ENCODE results near the gene PEDS1.
"Not testable (repeated sequence)": the region's sequence is repeated elsewhere in the genome, so short reads cannot be mapped to it uniquely, and the experiment has no call there.

PEDS1 gene

DNA sequence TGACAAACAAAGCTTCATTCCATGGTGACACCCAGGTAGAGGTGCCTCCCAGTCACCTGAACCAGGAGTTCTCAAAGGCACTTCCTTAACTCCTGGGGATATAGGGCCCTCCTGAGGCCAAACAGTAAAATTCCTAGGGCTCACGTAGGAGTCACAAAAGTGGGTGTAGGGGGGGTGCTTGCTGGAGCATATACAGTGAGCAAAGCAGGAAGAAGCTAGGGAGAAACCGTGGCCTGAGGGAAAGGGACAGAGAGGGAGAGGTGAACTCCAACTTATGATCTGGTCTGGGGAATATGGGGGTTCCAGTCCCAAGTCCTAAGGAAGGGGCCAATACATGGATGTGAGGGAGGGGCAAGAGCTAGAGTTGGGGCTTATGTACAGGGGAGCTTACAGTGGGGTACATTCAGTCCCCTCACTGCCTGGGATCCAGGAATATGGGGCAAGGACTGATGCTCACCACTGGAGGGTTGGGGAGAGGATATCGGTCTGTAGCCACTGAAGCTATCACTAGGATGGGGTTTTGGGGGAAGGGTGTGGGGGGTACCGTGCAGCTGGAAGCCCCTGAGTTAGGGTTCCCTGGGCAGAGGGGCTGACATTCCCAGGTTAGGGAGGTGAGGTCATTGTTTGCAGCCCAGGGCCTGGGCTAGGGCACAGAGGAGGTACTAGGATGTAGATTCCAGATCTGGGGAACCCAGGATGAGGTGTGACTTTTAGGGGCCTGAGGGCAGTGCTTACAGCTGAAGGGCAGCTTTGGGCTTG, 950 bp downstream of the PEDS1 start:
- no peak for DNase-seq

DNA sequence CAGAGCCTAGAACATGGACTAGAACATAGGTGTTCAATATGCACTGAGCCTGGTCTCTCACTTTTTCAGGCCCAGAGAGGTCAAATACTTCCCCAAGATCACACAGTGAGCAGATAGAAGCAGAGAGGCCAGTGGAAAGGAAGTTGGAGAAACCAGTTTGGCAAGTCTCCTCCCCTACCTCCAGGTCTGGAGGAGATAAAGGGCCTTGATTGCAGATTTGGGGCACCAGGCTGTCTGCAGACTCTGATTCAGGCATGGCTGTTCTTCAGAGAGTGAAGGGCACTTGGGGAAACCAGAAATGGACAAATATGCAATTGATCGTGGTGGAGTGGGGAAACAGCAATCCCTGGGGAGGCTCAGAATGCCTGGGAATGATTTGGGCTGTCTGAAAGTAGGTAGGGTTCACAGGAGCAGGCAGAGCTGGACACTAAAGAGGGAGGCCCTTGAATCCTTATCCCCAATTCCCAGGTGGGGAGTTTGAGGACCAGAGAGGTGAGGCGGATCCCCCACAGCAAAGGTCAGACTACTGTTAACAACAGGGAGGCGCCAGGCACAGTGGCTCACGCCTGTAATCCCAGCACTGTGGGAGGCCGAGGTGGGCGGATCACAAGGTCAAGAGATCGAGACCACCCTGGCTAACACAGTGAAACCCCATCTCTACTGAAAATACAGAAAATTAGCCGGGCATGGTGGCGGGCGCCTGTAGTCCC, 2.3 kb downstream of the PEDS1 start:
- no peak for DNase-seq

DNA sequence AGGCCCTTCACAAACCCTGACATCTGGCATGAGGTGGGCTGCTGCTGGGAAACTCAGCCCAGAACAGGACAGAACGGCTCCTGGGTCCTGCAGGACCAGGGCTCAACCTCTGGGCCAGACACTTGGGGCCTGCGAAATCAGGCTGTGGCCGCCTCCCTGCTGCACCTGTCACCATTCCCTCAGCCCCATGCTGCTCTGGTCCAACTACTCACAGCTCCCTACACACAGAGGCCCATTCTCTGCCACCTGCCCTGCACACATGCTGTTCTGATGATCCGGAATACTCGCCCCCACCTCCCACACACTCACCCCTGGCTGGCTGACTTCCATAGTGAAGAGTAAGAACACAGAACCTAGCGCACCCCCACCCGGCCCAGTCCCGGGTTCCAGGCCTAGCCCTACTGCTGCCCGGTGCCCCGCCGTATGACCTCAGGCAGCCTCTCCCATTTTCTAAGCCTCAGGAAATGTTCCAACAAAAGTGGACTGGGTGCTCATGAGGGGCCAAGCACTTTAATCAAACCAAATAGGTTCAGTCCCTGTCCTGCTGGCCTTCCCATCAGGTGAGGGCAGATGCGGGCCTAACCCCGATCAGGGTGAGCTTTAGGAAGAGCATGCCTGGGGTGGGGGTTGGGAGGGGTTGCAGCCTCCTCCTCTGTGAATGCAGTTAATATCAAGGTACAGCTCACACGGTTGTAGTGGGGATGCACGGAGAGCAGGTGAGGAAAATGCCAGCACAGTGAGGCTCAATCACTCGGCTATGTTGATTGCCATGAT, 3.9 kb downstream of the PEDS1 start:
- no peak for DNase-seq

DNA sequence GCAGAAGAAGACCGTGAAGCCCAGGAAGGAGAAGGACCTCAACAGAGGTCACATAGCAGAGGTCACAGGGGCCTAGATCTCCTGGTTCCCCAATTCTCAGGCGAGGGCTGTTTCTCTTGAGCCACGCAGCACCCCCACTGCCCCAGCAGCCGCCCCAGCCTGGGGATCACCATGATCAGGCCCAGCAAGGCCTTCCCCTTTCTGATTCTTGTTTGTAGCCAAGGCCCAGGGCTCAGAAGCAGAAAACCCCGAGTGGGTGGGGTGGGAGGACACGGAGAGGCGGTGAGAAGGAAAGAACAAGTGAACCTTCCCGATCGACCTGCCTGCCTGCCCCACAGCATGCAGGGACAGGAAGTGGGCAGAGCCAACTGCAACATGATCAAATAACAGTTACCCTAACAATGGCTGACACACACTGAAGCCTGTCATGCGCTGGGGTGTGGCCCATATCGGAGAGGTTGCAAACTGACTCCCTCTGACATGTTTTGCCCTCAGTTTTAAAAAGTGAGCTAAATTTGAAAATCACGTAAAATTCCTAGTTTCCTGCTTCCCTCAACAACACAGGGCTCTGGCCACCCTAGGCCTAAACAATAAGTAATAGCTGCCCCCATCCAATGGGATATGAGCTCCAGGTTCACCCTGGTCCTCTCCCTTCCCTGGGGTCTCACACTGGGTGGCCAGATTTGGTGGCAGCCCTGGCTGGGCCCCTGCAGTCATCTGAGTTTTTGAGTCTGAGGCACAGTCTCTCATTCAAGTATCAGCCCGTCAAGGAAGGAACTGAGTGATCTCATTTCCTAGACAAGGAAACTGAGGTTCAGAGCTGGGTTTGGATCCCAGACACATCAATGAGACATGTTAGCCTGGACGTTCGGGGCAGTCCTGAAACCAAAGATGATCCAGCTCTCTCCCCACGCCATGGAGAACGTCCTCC, 6.5 kb downstream of the PEDS1 start:
- DNase-seq = no peak

DNA sequence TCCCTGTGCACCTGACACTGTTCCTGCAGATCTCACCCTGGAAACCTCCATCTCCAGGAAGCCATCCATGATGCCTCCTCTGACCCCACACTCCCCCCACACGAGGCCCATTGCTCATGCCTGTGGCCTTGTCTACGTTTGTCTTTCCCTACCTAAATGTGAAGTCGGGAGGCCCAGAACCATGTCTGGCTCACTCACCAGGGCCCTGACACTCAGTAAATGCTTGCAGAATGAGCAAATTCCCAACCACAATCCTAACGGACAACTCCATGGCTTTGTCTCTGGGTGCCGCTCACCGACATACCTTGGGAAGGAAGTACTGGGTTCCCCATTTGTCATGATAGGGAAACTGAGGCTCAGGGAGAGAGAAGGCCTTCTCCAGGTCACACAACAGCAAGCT, 7.3 kb downstream of the PEDS1 start:
- DNase-seq = no peak

DNA sequence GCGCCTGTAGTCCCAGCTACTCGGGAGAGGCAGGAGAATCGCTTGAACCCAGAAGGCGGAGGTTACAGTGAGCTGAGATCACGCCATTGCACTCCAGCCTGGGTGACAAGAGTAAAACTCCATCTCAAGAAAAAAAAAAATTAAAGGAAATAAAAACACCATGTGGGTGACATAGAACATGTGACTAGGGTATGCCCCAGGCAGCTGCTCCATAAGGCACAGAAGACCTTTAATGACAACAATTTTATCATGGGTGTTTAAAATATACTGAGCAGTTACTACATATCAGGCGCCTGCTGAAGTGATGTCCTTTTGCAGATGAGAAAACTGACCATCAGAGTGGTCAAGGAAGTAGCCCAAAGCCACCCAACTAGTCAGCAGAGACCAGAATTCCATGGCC, 8.0 kb downstream of the PEDS1 start:
- DNase-seq = no peak

DNA sequence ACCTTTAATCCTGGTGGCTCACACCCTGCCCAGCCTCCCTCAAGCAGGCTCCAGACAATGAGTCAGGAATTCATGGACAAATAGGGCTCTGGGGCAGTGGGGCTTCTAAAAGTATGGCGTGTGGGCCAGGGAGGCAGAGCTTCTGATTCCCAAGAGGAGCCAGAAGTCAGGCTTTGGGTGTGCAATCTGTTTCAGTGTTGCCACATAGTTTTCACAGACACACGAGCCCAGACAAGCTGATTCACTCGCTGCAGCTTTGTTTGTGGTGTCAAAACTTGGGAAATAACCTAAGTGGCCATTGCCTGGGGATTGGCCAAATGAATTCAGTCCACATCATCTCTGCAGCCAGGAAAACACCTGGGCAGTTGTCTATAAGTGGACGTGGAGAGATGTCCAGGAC, 9.2 kb downstream of the PEDS1 start:
- no peak for DNase-seq

DNA sequence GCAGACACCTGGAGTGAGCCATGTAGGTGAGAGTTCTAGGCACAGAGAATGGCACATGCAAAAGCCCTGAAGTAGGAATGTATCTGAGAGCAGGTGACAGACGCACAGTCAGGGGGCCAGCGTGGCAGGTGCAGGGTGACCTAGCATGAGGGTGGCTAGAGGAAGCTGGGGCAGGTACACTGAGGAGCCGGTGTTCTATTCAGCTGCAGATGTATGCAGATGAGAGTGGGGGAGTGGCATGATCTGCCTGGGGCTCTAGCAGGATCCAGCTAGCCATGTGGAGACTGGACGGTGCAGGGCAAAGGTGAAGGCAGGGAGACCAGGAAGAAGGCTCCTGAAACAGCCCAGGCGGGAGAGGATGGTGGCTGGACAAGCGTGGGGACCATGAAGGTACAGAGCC, 10.7 kb downstream of the PEDS1 start:
- no peak for DNase-seq

DNA sequence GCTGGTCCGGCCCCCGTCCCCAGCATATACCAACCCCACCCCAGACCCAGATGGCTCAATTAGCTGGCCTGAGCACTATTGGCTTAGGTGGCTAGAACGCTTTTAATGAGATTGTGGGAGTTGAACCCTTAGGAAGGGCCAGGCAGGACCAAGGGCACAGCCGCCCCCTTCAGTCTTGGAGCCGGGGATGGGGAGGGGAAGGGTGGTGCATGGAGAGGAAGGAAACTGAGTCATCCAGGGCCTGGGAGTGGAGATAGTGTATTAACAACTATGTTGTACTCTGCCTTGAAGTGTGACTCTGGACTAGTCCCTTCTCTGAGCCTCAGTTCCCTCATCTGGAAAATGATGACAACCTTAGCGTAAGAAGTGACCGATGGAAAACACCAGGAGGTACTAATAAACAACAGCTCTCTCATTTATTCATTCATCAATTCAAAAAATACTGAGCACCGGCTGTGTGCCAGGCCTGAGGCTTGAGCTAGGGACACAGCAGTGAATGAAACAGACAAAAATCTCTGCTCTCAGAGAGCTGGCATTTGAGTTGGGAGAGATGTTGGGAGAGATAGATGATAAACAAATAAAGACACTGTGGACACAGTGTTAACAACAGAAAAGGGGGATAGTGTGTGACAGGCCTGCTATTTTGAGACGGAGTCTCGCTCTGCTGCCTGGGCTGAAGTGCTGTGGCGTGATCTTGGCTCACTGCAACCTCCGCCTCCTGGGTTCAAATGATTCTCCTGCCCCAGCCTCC, 11.5 kb downstream of the PEDS1 start:
- no peak for DNase-seq

DNA sequence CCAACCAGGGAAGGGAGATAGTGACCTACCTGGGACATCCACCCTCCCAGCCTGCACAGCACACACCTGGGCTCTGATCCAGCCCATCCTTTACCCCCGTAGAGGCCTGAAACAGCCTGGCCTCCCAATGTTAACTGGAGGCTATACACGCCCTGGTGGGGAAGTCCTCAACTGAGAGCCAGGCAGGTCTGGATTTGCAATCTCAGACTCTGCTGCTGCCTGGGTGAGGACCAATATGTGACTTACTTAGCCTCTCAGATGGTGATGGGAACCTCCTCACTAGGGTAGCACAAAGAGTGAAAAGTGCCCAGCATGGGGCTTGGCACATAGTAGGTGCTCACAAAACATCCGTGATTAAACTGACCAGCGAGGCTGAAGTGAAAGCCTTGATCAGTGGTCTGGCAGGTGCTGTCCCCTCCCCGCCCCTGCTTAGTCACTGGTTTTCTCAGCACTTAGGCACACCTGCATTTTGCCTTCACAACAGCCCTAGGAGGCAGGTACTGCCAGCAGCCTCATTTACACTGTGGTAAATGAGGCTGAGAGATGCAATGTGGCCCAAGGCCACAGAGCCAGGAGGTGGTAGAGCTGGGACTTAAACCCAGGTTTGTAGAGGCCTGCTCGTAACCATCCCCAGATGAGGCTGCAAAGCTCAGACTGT, 12.4 kb downstream of the PEDS1 start:
- DNase-seq = no peak

DNA sequence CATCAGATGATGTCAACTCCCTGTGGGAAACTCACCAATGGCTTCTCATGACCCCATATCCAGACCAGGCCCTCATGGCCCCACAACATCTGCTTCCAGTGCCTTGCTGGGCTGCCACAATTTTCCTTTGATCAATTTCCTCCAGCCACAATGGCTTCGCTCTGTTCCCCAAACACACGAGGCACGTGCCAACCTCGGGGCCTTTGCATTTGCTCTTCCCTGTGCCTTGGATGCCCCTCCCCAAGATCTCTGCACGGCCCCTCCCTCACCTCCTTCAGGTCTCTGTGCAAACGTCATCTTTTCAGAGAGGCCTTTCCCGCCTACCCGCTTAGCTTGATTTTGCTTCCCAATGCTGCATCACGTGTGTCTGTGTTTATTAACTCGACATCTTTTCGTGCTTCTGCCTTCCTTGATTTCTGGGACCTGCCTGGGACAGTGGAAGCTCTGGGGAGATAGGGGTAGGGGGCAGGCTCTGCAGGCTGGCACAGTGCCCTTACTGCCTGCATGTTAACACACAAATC, 13.1 kb downstream of the PEDS1 start:
- DNase-seq = no peak

DNA sequence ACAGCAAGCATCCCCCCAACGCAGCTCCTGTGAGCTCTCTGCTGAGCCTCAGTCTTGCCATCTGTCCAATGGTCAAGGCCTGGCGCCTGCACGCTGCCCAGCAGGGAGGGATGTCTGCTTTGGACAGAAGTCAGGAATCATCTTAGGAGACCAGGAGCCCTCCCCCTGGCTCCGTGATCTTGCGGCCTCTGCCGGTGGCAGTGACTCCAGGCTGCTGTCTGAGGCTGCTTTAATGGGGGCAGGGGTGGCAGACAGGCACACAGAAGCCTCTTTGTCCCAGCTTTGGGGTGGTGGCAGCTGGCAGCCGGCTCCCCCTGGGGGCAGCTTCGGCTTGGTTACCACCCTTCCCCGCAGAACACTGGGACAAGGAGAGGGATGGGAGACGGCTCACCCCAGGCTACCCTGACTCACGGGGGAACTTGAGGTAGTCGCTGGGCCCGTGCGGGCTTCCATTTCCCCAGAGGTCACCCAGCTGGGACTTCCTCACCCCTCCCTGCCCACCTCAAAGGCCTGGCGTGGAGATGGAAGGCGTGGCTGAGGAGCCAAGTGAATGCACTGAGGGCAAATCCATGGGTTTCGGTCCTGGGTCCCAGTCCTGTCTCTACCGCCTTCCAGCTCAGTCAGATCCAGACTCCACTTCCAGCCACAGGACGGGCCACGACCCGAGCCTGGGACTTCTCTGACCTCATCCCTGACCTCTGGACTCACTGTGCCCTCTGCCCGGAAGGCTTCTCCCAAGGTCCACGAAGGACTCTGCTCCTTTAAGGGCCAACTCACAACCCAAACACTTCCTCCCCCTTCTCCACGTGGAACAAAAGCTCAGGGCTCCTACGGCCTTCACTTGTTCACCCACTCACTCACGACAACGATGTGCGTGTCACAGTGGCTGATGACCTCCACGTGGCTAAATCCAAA, 14.8 kb downstream of the PEDS1 start:
- DNase-seq = no peak

DNA sequence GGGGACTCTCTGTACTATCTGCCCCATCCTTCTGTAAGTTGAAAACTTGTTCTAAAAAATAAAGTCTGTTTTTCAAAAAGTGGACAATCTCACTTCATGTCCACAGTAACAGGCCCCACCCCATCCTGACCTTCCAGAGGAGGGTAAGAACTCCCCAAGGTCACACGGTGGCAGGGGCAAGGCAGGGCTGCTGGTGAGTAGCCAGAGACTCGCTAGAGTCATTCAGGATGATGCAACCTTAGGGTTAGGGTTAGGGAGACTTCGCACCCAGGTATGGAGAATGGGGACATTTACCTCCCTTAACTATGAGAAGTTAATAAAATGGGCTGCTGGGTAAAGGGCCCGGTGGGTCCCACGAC, 15.4 kb downstream of the PEDS1 start:
- DNase-seq = no peak

DNA sequence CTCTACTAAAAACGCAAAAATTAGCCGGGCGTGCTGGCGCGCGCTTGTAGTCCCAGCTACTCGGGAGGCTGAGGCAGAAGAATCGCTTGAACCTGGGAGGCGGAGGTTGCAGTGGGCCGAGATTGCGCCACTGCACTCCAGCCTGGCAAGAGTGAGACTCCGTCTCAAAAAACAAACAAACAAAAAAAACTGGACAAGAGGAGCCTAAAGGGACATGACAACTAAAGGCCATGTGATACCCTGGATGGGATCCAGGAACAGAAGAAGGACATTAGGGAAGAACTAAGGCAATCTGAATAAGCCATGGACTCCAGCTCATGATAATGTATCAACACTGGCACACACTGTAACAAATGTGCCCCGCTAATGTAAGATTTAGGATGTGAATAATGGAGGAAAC, 15.8 kb downstream of the PEDS1 start:
- DNase-seq = not testable (repeated sequence)

DNA sequence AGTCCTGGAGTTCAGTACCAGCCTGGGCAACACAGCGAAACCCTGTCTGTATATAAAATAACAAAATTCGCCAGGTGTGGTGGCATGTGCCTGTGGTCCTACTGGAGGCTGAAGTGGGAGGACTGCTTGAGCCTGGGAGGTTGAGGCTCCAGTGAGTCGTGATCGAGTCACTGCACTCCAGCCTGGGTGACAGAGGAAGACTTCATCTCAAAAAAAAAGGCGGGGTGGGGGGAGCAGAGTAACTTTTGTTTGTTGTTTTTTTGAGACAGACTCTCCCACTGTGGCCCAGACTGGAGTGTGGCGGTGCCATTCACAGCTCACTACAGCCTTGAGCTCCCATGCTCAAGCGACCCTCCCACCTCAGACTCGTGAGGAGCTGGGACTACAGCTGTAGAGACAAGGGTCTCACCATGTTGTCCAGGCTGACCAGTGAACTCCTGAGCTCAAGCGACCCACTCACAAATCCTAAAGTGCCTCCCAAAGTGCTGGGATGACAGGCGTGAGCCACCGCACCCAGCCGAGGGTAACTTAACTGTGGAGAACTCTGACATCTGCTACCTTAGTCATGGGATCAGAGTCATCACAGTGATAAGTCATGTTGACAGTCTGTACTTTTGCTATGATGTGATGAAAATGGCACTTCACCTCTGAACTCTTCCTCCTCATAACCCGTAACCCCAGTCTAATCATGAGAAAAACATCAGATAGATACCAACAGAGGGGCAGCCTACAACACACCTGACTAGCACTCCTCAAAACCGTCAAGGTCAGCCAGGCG, 16.5 kb downstream of the PEDS1 start:
- no peak for DNase-seq

DNA sequence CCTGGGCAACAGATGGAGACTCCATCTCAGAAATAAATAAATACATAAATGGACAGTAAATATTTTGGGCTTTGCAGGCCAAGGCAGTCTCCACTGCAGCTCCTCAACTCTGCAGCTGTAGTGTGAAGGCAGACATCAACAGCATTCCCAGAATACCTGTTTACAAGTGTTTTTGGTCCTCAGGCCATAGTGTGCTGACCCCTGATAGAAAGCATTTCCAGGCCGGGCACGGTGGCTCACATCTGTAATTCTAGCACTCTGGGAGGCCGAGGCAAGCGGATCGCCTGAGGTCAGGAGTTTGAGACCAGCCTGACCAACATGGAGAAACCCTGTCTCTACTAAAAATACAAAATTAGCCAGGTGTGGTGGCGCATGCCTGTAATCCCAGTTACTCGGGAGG, 18.4 kb downstream of the PEDS1 start:
- not testable (repeated sequence) for DNase-seq

DNA sequence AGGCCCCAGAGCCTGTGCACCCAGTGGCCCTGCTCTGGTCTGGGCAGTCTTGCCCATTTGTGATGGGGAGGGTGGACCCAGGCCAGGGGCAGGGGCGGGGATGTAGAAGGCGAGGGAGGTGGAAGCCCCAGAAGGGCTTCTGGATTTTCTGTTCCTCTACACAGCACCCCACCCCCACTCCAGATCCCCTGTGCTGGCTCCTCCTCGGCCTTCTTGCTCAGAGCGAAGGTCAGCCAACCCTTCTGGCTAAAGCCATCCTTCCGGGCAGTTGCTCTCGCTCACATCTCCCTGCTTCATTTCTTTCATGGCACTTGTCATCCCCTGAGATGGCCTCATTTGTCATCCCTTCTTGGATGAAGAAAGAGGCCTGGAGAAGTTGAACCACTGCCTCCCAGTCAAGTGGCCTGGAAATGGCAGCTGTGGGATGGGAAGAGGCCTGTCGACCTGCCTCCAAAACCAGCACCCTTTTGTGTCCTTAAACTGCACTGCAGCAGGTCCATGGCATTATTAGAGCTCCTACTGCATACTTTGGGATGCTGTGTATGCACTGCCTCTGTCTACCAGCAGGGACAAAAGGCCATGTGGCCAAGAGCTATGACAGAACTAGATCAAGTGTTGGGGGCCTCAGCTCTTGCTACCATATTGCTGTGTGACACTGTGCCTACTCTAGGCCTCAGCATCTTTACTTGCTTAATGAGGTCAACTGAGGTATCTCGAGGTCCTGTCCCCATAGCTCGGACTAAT, 19.9 kb downstream of the PEDS1 start:
- DNase-seq = no peak

DNA sequence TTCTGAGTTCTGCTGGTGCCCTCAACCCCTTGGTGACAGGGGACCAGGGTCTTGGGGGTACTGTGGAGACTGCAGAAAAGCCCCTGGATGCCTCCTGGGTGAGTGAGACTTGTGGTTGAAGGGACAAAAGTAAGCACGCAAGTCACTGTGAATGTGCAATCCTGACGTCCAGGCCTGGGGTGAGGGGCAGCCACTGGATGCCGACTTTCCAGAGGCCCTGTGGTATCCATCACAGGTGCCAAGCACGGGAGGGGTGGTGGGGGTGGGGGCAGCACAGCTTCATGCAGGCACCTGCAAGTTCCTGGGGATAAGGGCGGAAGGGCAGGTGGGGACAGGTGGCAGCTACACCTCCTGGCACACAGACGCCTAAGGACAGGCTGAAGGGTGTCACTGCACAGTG, 20.5 kb downstream of the PEDS1 start:
- DNase-seq = no peak

DNA sequence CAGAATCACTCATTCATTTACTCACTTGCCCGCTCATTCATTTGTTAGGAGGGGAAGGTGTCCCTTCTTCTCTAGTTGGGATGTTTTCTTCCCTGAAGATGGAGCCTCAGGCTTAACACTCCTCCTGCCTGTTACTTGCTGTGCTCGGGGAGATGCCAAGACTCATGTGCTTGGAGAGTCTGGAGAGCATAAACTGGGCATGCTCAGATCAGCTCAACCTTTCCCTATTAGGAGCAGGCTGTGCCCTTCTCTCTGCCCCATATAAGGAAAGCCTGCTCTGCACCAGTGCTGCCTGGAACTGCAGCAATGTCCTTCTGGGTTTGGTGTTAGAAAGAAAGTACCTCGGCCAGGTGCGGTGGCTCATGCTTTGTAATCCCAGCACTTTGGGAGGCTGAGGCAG, 22.5 kb downstream of the PEDS1 start:
- DNase-seq = no peak
